Astrocyte (in vitro differentiated cells and primary cell): Measurements from ENCODE around the gene B4GALNT3. TPM values are rescaled to one million over a fixed set of nuclear protein-coding genes. Genes with fewer than 3 reads are reported as not detected.
A peak's percentile ranks its signal among the peaks of the same experiment; 100 is the strongest.
"Not testable (repeated sequence)": the region's sequence is repeated elsewhere in the genome, so short reads cannot be mapped to it uniquely, and the experiment has no call there.

ENCODE experiments used
- DNase-seq: peaks from one replicate; pipeline ENCODE4 v3.0.0-alpha.2; 2010; ENCODE audit warnings: low read depth
- FAIRE-seq: peaks from 2 replicates; lab custom pipeline; 2011; peaks lifted over from hg19 to GRCh38; lab: Jason Lieb, UNC
- H2AFZ ChIP-seq: 2 replicates; pipeline ENCODE4 v1.6.0; 2012; ENCODE audit warnings: low read depth, low read length, inconsistent platforms
- H3K27ac ChIP-seq: 2 replicates; pipeline ENCODE4 v1.5.1; 2011; ENCODE audit warnings: low read depth, low read length, inconsistent platforms
- H3K27me3 ChIP-seq: 2 replicates; pipeline ENCODE4 v1.6.0; 2011; ENCODE audit warnings: low read length, inconsistent platforms; ENCODE audit not compliant: insufficient read depth
- H3K36me3 ChIP-seq: 2 replicates; pipeline ENCODE4 v1.5.1; 2011; ENCODE audit warnings: low read length, inconsistent platforms; ENCODE audit not compliant: insufficient read depth
- H3K4me1 ChIP-seq: 2 replicates; pipeline ENCODE4 v1.5.1; 2011; ENCODE audit warnings: low read length, inconsistent platforms; ENCODE audit not compliant: insufficient read depth
- H3K4me2 ChIP-seq: 2 replicates; pipeline ENCODE4 v1.6.0; 2012; ENCODE audit warnings: low read length, inconsistent platforms
- H3K4me3 ChIP-seq: 2 replicates; pipeline ENCODE4 v1.5.1; 2011; ENCODE audit warnings: low read depth, mild to moderate bottlenecking, low read length, inconsistent platforms; ENCODE audit not compliant: insufficient read depth
- H3K79me2 ChIP-seq: 2 replicates; pipeline ENCODE4 v1.6.0; 2012; ENCODE audit warnings: mild to moderate bottlenecking, low read length, inconsistent platforms; ENCODE audit not compliant: insufficient read depth
- H3K9ac ChIP-seq: 2 replicates; pipeline ENCODE4 v1.6.0; 2012; ENCODE audit warnings: mild to moderate bottlenecking, low read length, inconsistent platforms
- H3K9me3 ChIP-seq: 2 replicates; pipeline ENCODE4 v1.5.1; 2012; ENCODE audit warnings: low read depth, mild to moderate bottlenecking, low read length, inconsistent platforms; ENCODE audit not compliant: insufficient read depth
- H4K20me1 ChIP-seq: 2 replicates; pipeline ENCODE4 v1.6.0; 2012; ENCODE audit warnings: low read length, inconsistent platforms; ENCODE audit not compliant: insufficient read depth
- H3K27ac Mint-ChIP-seq: one replicate; pipeline ENCODE4 v1.8.0; 2021; ENCODE audit warnings: mild to moderate bottlenecking, mixed read lengths; ENCODE audit not compliant: unreplicated experiment
- H3K27me3 Mint-ChIP-seq: one replicate; pipeline ENCODE4 v1.8.0; 2021; ENCODE audit warnings: low read depth, mixed read lengths; ENCODE audit not compliant: unreplicated experiment
- H3K36me3 Mint-ChIP-seq: one replicate; pipeline ENCODE4 v1.8.0; 2021; ENCODE audit warnings: low read depth, mixed read lengths; ENCODE audit not compliant: unreplicated experiment
- H3K4me1 Mint-ChIP-seq: one replicate; pipeline ENCODE4 v1.8.0; 2021; ENCODE audit warnings: low read depth, mixed read lengths; ENCODE audit not compliant: unreplicated experiment
- H3K4me3 Mint-ChIP-seq: one replicate; pipeline ENCODE4 v1.8.0; 2021; ENCODE audit warnings: mild to moderate bottlenecking, moderate library complexity, mixed read lengths; ENCODE audit not compliant: unreplicated experiment
- H3K9me3 Mint-ChIP-seq: one replicate; pipeline ENCODE4 v1.8.0; 2021; ENCODE audit warnings: mild to moderate bottlenecking, mixed read lengths; ENCODE audit not compliant: unreplicated experiment
- EZH2 ChIP-seq: IDR thresholded peaks from 2 replicates; pipeline ENCODE4 v1.6.1; 2012; ENCODE audit warnings: mild to moderate bottlenecking, low read length, inconsistent platforms; ENCODE audit not compliant: insufficient read depth
- total RNA-seq: library from RNA; stranded (reverse); gene quantifications from 2 replicates; pipeline ENCODE4 v1.2.1, GENCODE V29; 2021
- TF ChIP-seq, protein P1 (sequence below): IDR thresholded peaks from 2 replicates; pipeline ENCODE4 v1.5.1; 2011; ENCODE audit warnings: low read depth, mild to moderate bottlenecking, inconsistent platforms, low read length, moderate library complexity; ENCODE audit not compliant: insufficient read depth

The B4GALNT3 gene
- total RNA-seq, 1 donor from 2014 or later = 3.6 TPM

- H3K4me1 ChIP-seq = peaks cover 7% of the 10 kb centered on the region
- TF ChIP-seq EZH2 = no peak
- TF ChIP-seq, protein P1, sequence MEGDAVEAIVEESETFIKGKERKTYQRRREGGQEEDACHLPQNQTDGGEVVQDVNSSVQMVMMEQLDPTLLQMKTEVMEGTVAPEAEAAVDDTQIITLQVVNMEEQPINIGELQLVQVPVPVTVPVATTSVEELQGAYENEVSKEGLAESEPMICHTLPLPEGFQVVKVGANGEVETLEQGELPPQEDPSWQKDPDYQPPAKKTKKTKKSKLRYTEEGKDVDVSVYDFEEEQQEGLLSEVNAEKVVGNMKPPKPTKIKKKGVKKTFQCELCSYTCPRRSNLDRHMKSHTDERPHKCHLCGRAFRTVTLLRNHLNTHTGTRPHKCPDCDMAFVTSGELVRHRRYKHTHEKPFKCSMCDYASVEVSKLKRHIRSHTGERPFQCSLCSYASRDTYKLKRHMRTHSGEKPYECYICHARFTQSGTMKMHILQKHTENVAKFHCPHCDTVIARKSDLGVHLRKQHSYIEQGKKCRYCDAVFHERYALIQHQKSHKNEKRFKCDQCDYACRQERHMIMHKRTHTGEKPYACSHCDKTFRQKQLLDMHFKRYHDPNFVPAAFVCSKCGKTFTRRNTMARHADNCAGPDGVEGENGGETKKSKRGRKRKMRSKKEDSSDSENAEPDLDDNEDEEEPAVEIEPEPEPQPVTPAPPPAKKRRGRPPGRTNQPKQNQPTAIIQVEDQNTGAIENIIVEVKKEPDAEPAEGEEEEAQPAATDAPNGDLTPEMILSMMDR = no peak
- no peak overlapping the region for H3K9ac ChIP-seq
- FAIRE-seq (no peak), DNase-seq (no peak)
- no peak overlapping the region for H3K27ac Mint-ChIP-seq
- H2AFZ ChIP-seq = peak overlapping the region; percentile 69
- peaks cover 8% of the 10 kb centered on the region for H3K9me3 Mint-ChIP-seq
- peaks cover 12% of the 10 kb centered on the region for H3K4me1 Mint-ChIP-seq
- no peaks in the 10 kb centered on the region for H3K79me2 ChIP-seq
- no peak overlapping the region for H3K27ac ChIP-seq
- no peaks in the 10 kb centered on the region for H4K20me1 ChIP-seq
- no peak overlapping the region for H3K4me3 Mint-ChIP-seq
- H3K9me3 ChIP-seq = no peaks in the 10 kb centered on the region
- no peaks in the 10 kb centered on the region for H3K36me3 ChIP-seq
- peaks cover 11% of the 10 kb centered on the region for H3K27me3 Mint-ChIP-seq
- no peaks in the 10 kb centered on the region for H3K27me3 ChIP-seq
- no peak overlapping the region for H3K4me3 ChIP-seq
- H3K4me2 ChIP-seq = peak overlapping the region; percentile 33
- H3K36me3 Mint-ChIP-seq = no peaks in the 10 kb centered on the region
Observed at GRCh38 chr12:576615-577110, 116.9 kb downstream of the B4GALNT3 start.

- not testable (repeated sequence) for H3K4me2 ChIP-seq, H3K4me3 Mint-ChIP-seq
- H3K27ac Mint-ChIP-seq = peak overlapping the region; percentile 80
Observed at GRCh38 chr12:577994-578747, 118.4 kb downstream of the B4GALNT3 start.

DNA sequence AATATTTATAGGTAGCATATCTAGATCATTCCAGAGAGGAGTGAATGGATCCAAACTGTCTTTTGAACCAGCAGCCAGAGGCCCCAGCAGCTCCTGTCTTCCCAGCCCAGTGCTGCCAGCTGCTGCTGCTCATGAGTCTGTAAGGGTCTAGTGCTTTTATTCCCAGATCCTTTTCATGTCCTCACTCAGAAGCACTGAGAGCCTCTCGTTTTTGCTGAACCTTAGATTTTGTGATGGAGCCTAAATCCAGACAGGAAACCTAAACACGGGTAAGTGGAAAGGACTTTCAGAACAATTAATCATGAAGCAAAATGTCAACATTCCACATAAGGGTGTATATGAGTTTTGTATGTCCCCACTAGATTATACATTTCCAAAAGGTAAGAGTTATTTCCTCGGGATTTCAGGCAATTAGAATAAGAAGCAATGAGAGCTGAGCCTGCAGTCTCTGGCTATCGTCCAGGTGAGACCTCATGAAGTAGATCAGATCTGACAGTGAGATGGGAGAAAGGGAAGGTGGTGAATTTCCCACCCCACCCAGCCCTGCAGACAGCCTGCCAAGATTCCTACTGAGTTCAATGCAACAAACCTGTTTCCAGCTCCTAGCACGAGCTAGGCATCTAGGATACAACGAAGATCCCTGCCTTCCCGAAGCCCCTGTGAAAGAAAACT lies 119.1 kb downstream of the B4GALNT3 start:
- DNase-seq (peak; percentile 17), FAIRE-seq (no peak)
- H3K79me2 ChIP-seq = no peaks in the 10 kb centered on the region
- H3K4me3 ChIP-seq = no peak overlapping the region
- H3K27ac ChIP-seq = no peak overlapping the region
- no peaks in the 10 kb centered on the region for H3K4me1 ChIP-seq
- no peaks in the 10 kb centered on the region for H3K9me3 ChIP-seq
- H3K4me3 Mint-ChIP-seq = no peak overlapping the region
- no peak overlapping the region for H3K27ac Mint-ChIP-seq
- H3K9me3 Mint-ChIP-seq = peaks cover 5% of the 10 kb centered on the region
- H4K20me1 ChIP-seq = no peaks in the 10 kb centered on the region
- no peaks in the 10 kb centered on the region for H3K27me3 ChIP-seq
- no peak overlapping the region for H2AFZ ChIP-seq
- H3K4me1 Mint-ChIP-seq = peaks cover 10% of the 10 kb centered on the region
- peak overlapping the region; percentile 33 for H3K4me2 ChIP-seq
- H3K36me3 ChIP-seq = no peaks in the 10 kb centered on the region
- peaks cover 11% of the 10 kb centered on the region for H3K27me3 Mint-ChIP-seq
- no peaks in the 10 kb centered on the region for H3K36me3 Mint-ChIP-seq
- TF ChIP-seq, protein P1 = no peak
- TF ChIP-seq EZH2 = no peak
- H3K9ac ChIP-seq = no peak overlapping the region

More at GRCh38 chr12:577994-578747, 118.4 kb downstream of the B4GALNT3 start:
- not testable (repeated sequence) for DNase-seq, H3K4me1 ChIP-seq, H3K4me1 Mint-ChIP-seq, FAIRE-seq, H3K9me3 ChIP-seq, H3K9ac ChIP-seq, H2AFZ ChIP-seq, H3K4me3 ChIP-seq, H3K9me3 Mint-ChIP-seq, H3K27me3 ChIP-seq, H3K36me3 ChIP-seq, H3K36me3 Mint-ChIP-seq, H3K79me2 ChIP-seq, H4K20me1 ChIP-seq, H3K27ac ChIP-seq
- peaks cover 11% of the 10 kb centered on the region for H3K27me3 Mint-ChIP-seq
